ENCODE data around the gene RIMBP2.
"Not testable (repeated sequence)": the region's sequence is repeated elsewhere in the genome, so short reads cannot be mapped to it uniquely, and the experiment has no call there.

Gene RIMBP2

DNA sequence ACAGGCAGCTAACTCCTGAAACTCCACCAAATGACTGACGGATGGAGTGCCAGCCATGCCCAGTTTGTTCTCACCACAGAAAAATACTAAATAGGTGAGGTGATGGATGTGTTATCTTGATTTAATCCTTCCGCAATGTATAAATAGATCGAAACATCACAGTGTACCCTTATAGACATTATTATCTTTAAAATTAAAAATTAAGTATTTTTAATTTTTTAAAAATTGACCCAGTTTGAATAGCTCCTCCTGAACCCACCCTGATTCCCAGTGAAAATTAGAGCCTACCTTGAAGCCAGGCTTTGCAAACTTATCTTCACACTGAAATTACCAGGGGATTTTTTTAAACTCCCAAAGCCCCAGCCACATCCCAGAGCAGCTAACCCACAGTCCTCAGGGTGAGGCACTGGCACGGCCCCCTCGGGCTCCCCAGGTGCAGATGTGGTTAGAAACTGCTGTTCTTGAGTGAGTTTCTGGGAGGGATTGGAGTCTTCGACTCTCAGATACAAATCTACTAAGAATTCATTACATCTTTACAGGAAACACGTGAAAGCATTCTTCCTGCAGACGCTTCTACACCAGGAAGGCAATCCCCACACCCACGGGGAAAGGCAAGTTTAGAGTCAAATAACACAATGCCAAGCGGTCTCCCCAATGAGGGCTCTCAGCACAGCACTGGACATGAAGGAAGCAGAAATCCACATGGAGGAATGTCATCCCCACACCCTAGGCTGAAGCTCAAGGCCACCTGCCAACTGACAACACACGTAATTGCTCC is 126.4 kb downstream of the RIMBP2 start:
- Histone ChIP-seq H3K4me3 (ENCODE audit: low read length) (no peak overlapping the region), H3K4me1 (ENCODE audit: control insufficient read depth, insufficient read depth, low read length) (no peaks in the 10 kb centered on the region), H3K27me3 (ENCODE audit: control insufficient read depth, insufficient read depth, low read length) (no peaks in the 10 kb centered on the region), H3K36me3 (ENCODE audit: control insufficient read depth, insufficient read depth, low read length) (no peaks in the 10 kb centered on the region), H3K9ac (ENCODE audit: low read length) (no peak overlapping the region), H3K9me3 (ENCODE audit: control insufficient read depth, low read length) (no peaks in the 10 kb centered on the region)

GRCh38 chr12:130588696-130589539 is 127.2 kb downstream of the RIMBP2 start:
- Histone ChIP-seq H3K4me3 (ENCODE audit: low read length) (no peak overlapping the region), H3K36me3 (ENCODE audit: control insufficient read depth, insufficient read depth, low read length) (no peaks in the 10 kb centered on the region), H3K27me3 (ENCODE audit: control insufficient read depth, insufficient read depth, low read length) (no peaks in the 10 kb centered on the region), H3K4me1 (ENCODE audit: control insufficient read depth, insufficient read depth, low read length) (no peaks in the 10 kb centered on the region), H3K9ac (ENCODE audit: low read length) (no peak overlapping the region), H3K9me3 (ENCODE audit: control insufficient read depth, low read length) (no peaks in the 10 kb centered on the region)

DNA sequence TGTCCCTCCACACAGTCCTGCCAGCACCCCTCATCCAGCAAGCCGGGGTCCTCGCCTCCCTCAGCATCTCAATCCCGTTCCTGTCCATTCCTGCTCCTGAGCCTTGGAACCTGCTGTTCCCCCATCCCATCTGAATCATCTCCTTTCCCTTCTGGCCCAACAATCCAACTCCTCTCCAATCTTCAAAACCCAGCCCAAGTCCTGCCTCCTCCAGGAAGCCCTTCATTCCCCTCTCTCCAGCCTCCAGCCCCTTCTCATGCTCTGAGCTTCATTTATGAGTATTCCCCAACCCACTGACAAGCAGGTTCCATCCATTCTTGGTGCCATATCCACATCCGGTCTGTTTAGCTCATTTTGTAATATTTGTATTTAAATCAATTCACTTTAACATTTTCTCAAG is 128.1 kb downstream of the RIMBP2 start:
- Histone ChIP-seq H3K9ac (ENCODE audit: low read length) (no peak overlapping the region), H3K27me3 (ENCODE audit: control insufficient read depth, insufficient read depth, low read length) (no peaks in the 10 kb centered on the region), H3K36me3 (ENCODE audit: control insufficient read depth, insufficient read depth, low read length) (no peaks in the 10 kb centered on the region), H3K4me3 (ENCODE audit: low read length) (no peak overlapping the region), H3K4me1 (ENCODE audit: control insufficient read depth, insufficient read depth, low read length) (no peaks in the 10 kb centered on the region), H3K9me3 (ENCODE audit: control insufficient read depth, low read length) (no peaks in the 10 kb centered on the region)

GRCh38 chr12:130584475-130584874 is 131.6 kb downstream of the RIMBP2 start:
- H3K36me3 ChIP-seq (ENCODE audit: control insufficient read depth, insufficient read depth, low read length); H3K4me1 ChIP-seq (ENCODE audit: control insufficient read depth, insufficient read depth, low read length); H3K9ac ChIP-seq (ENCODE audit: low read length); H3K9me3 ChIP-seq (ENCODE audit: control insufficient read depth, low read length); H3K27me3 ChIP-seq (ENCODE audit: control insufficient read depth, insufficient read depth, low read length); H3K4me3 ChIP-seq (ENCODE audit: low read length): not testable (repeated sequence)

GRCh38 chr12:130583800-130584199 is 132.3 kb downstream of the RIMBP2 start:
- Histone ChIP-seq H3K36me3 (ENCODE audit: control insufficient read depth, insufficient read depth, low read length) (no peaks in the 10 kb centered on the region), H3K9me3 (ENCODE audit: control insufficient read depth, low read length) (no peaks in the 10 kb centered on the region), H3K9ac (ENCODE audit: low read length) (no peak overlapping the region), H3K27me3 (ENCODE audit: control insufficient read depth, insufficient read depth, low read length) (no peaks in the 10 kb centered on the region), H3K4me3 (ENCODE audit: low read length) (no peak overlapping the region), H3K4me1 (ENCODE audit: control insufficient read depth, insufficient read depth, low read length) (no peaks in the 10 kb centered on the region)

DNA sequence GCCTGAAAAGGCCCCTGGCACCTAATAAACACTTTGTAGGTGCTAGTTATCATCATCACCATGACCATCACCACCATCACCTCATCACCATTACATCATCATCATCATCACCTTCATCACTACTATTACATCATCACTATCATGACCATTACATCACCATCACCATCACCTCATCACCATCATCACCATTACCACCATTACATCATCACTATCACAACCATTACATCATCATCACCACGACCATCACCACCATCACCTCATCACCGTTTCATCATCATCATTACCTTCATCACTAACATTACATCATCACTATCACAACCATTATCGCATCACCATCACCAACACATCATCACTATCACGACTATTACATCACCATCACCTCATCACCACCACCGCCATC is 132.8 kb downstream of the RIMBP2 start:
- H3K9ac ChIP-seq (ENCODE audit: low read length) = no peak overlapping the region
- no peaks in the 10 kb centered on the region for H3K4me1 ChIP-seq (ENCODE audit: control insufficient read depth, insufficient read depth, low read length)
- H3K36me3 ChIP-seq (ENCODE audit: control insufficient read depth, insufficient read depth, low read length) = no peaks in the 10 kb centered on the region

GRCh38 chr12:130582286-130582685 is 133.8 kb downstream of the RIMBP2 start:
- no peak overlapping the region for H3K9ac ChIP-seq (ENCODE audit: low read length)
- H3K36me3 ChIP-seq (ENCODE audit: control insufficient read depth, insufficient read depth, low read length) = no peaks in the 10 kb centered on the region
- H3K27me3 ChIP-seq (ENCODE audit: control insufficient read depth, insufficient read depth, low read length) = no peaks in the 10 kb centered on the region
- H3K4me3 ChIP-seq (ENCODE audit: low read length) = no peak overlapping the region
- no peaks in the 10 kb centered on the region for H3K4me1 ChIP-seq (ENCODE audit: control insufficient read depth, insufficient read depth, low read length)
- no peaks in the 10 kb centered on the region for H3K9me3 ChIP-seq (ENCODE audit: control insufficient read depth, low read length)

More for the DNA sequence above, 132.8 kb downstream of the RIMBP2 start:
- no peaks in the 10 kb centered on the region for H3K9me3 ChIP-seq (ENCODE audit: control insufficient read depth, low read length)
- H3K27me3 ChIP-seq (ENCODE audit: control insufficient read depth, insufficient read depth, low read length) = no peaks in the 10 kb centered on the region
- H3K4me3 ChIP-seq (ENCODE audit: low read length) = no peak overlapping the region

DNA sequence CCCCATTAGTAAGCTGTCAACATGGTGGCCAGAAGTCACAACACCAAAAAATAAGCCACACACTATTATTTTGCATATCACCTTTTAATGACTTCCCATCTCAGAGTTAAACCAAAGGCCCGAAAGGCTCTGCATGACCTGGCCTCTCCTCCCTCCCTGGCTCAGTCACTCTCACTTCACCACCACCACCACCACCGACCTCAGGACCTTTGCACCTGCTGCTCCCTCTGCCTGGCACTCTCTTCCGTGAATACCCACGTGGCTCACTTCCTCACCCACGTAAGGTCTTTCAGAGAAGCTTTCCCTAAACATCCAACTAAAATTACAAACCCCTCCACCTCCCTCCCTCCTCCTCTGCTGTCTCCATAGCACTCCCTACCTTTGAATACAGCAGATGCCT is 134.3 kb downstream of the RIMBP2 start:
- H3K9ac ChIP-seq (ENCODE audit: low read length) = no peak overlapping the region
- no peaks in the 10 kb centered on the region for H3K27me3 ChIP-seq (ENCODE audit: control insufficient read depth, insufficient read depth, low read length)
- H3K36me3 ChIP-seq (ENCODE audit: control insufficient read depth, insufficient read depth, low read length) = no peaks in the 10 kb centered on the region
- no peaks in the 10 kb centered on the region for H3K4me1 ChIP-seq (ENCODE audit: control insufficient read depth, insufficient read depth, low read length)
- no peaks in the 10 kb centered on the region for H3K9me3 ChIP-seq (ENCODE audit: control insufficient read depth, low read length)
- H3K4me3 ChIP-seq (ENCODE audit: low read length) = no peak overlapping the region

DNA sequence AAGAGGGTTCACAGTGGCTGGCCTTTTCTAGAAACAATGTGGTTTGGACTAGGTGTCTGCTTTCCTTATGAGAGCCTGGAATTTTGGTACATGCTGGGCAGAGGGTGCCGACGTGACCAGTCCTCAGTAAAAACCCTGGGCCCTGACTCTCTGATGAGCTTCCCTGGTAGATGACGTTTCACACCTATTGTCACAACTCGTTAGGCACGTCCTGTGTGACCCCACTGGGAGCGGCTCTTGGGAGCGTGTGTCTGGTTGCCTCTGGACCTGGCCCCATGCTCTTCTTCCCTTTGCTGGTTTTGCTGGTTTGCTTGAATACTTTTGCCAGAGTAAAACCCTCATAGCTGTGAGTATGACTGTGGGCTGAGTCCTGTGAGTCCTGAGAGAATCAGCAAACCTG is 136.9 kb downstream of the RIMBP2 start:
- H3K27me3 ChIP-seq (ENCODE audit: control insufficient read depth, insufficient read depth, low read length) = no peaks in the 10 kb centered on the region
- no peak overlapping the region for H3K4me3 ChIP-seq (ENCODE audit: low read length)
- no peaks in the 10 kb centered on the region for H3K9me3 ChIP-seq (ENCODE audit: control insufficient read depth, low read length)
- H3K9ac ChIP-seq (ENCODE audit: low read length) = no peak overlapping the region
- no peaks in the 10 kb centered on the region for H3K4me1 ChIP-seq (ENCODE audit: control insufficient read depth, insufficient read depth, low read length)
- H3K36me3 ChIP-seq (ENCODE audit: control insufficient read depth, insufficient read depth, low read length) = no peaks in the 10 kb centered on the region

- Histone ChIP-seq H3K9me3 (ENCODE audit: control insufficient read depth, low read length) (no peaks in the 10 kb centered on the region), H3K36me3 (ENCODE audit: control insufficient read depth, insufficient read depth, low read length) (no peaks in the 10 kb centered on the region), H3K4me3 (ENCODE audit: low read length) (no peak overlapping the region), H3K27me3 (ENCODE audit: control insufficient read depth, insufficient read depth, low read length) (no peaks in the 10 kb centered on the region), H3K9ac (ENCODE audit: low read length) (no peak overlapping the region), H3K4me1 (ENCODE audit: control insufficient read depth, insufficient read depth, low read length) (no peaks in the 10 kb centered on the region)
Measured at GRCh38 chr12:130577351-130577750, 138.7 kb downstream of the RIMBP2 start.

DNA sequence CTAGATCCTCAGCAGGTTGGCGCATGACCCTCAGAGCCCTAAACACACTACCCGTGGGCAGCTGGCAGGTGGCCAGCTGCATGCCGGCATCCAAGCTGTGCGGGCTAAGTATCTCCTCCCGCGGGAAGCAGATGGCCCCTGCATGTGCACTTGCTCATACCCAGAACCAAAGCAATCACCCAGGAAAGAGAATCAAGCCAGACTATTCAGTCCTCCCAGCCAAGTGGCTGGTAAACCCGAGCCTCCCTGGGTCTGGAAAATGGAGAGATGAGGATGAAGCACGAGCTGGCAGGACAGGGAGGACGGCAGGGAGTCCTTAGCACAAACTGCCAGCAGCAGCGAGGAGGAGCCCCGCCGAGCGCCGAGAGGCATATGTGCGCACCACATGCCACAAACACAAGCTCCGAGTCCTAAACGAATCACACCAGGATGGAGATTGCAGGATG is 139.7 kb downstream of the RIMBP2 start:
- Histone ChIP-seq H3K27me3 (ENCODE audit: control insufficient read depth, insufficient read depth, low read length) (no peaks in the 10 kb centered on the region), H3K4me1 (ENCODE audit: control insufficient read depth, insufficient read depth, low read length) (no peaks in the 10 kb centered on the region), H3K36me3 (ENCODE audit: control insufficient read depth, insufficient read depth, low read length) (no peaks in the 10 kb centered on the region), H3K9ac (ENCODE audit: low read length) (no peak overlapping the region), H3K4me3 (ENCODE audit: low read length) (no peak overlapping the region), H3K9me3 (ENCODE audit: control insufficient read depth, low read length) (no peaks in the 10 kb centered on the region)

DNA sequence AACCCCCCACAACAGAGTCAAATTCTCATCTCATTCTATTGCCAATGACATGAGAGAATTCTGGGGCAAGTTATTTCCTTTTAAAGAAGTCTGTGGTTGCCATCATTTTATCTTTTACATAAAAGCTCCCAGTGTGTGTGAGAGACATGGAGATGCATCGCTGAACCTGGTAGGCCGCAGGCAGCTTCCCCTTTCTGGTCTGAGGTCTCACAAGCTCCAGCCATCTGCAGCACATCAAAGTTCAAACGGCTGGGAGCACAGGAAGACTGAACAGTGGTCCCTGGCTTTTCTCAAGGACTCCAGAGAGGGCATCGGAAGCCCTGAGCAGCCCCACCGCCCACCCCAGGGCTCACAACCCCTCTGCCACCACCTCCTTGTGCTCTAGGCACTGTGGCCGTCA is 141.7 kb downstream of the RIMBP2 start:
- Histone ChIP-seq H3K4me3 (ENCODE audit: low read length) (no peak overlapping the region), H3K9me3 (ENCODE audit: control insufficient read depth, low read length) (no peaks in the 10 kb centered on the region), H3K9ac (ENCODE audit: low read length) (no peak overlapping the region), H3K4me1 (ENCODE audit: control insufficient read depth, insufficient read depth, low read length) (no peaks in the 10 kb centered on the region), H3K36me3 (ENCODE audit: control insufficient read depth, insufficient read depth, low read length) (no peaks in the 10 kb centered on the region), H3K27me3 (ENCODE audit: control insufficient read depth, insufficient read depth, low read length) (no peaks in the 10 kb centered on the region)

Measured in mucosa of stomach (tissue), 1 donor.